ENCODE data around the gene CCDC32. TPM values are rescaled to one million over a fixed set of nuclear protein-coding genes. Genes with fewer than 3 reads are reported as not detected.

The CCDC32 gene
- total RNA-seq, 2 donors from 2014 or later: 7.6 to 21.0 TPM

GRCh38 chr15:40508216-40508615 lies 56.6 kb downstream of the CCDC32 start:
- intact Hi-C loops (cut with DNase I): no loop called here
- no peaks in the 10 kb centered on the region for H3K36me3 ChIP-seq (replicated peaks in 1 of 2; ENCODE audit: insufficient read depth in 1 of 2, low read depth in 2 of 2)
- 94 to 100% methylated on average over 1 of the region's 1 CpG for WGBS, 2 donors

GRCh38 chr15:40506964-40507571 lies 57.8 kb downstream of the CCDC32 start:
- intact Hi-C loops (cut with DNase I): no loop called here
- peak overlapping the region in 1 of 4 donors; percentile 40 for H3K27ac ChIP-seq
- 4% methylated on average over 12 to 30 of the region's 30 CpGs for WGBS, 2 donors

More at GRCh38 chr15:40508216-40508615, 56.6 kb downstream of the CCDC32 start:
- no peaks in the 10 kb centered on the region for H3K9me3 ChIP-seq
- TF ChIP-seq CTCF (IDR thresholded peaks at IDR 0.05) (no peak), POLR2A (IDR thresholded peaks at IDR 0.05) (no peak)
- H3K4me1 ChIP-seq: peaks cover 24% of the 10 kb centered on the region
- DNase-seq (no peak), ATAC-seq (no peak)
- no peaks in the 10 kb centered on the region for H3K27me3 ChIP-seq
- H3K27ac ChIP-seq: no peak overlapping the region
- H3K4me3 ChIP-seq: no peak overlapping the region

More at GRCh38 chr15:40506964-40507571, 57.8 kb downstream of the CCDC32 start:
- Histone ChIP-seq H3K4me1 (peaks cover 23% of the 10 kb centered on the region), H3K4me3 (no peak overlapping the region), H3K9me3 (no peaks in the 10 kb centered on the region), H3K36me3 (replicated peaks in 1 of 2; ENCODE audit: insufficient read depth in 1 of 2, low read depth in 2 of 2) (no peaks in the 10 kb centered on the region), H3K27me3 (no peaks in the 10 kb centered on the region)
- DNase-seq (peak; percentile 72 to 88 (median 83)), ATAC-seq (peak; percentile 81)
- peak; percentile 51 to 83 (median 69) for TF ChIP-seq CTCF (IDR thresholded peaks at IDR 0.05)
- TF ChIP-seq POLR2A (IDR thresholded peaks at IDR 0.05): no peak

Small RNA genes lying within 50 kb of the gene (small RNA-seq; reads per million reads assigned to genes)
- gene RF00017 (not detected), gene RNU6-516P (not detected)

Other genes with a start within 250 kb of the CCDC32 start
- gene INAFM2, start 241.3 kb downstream of the CCDC32 start, total RNA-seq: 10 to 100 TPM in 1 of 2 donors, 1 to 10 TPM in 1; 8.8 to 22.4 TPM
- gene CCDC9B, start 224.1 kb downstream of the CCDC32 start, total RNA-seq: 10 to 100 TPM; 17.1 to 26.4 TPM
- not detected for gene PHGR1, start 214.0 kb downstream of the CCDC32 start, total RNA-seq
- under 1 TPM; under 0.01 to 0.52 TPM for gene DISP2, start 206.8 kb downstream of the CCDC32 start, total RNA-seq
- gene KNSTRN, start 182.3 kb downstream of the CCDC32 start, total RNA-seq: 1 to 10 TPM; 3.3 to 5.7 TPM
- gene IVD, start 159.2 kb downstream of the CCDC32 start, total RNA-seq: 10 to 100 TPM; 30.3 to 34.0 TPM
- gene BAHD1, start 124.1 kb downstream of the CCDC32 start, total RNA-seq: 10 to 100 TPM; 10.1 to 16.2 TPM
- 1 to 10 TPM; 4.7 to 8.6 TPM for gene CHST14, start 94.1 kb downstream of the CCDC32 start, total RNA-seq
- 1 to 10 TPM; 3.1 to 7.3 TPM for gene RPUSD2, start 4.3 kb upstream of the CCDC32 start, total RNA-seq
- not detected for gene KNL1, start 29.2 kb upstream of the CCDC32 start, total RNA-seq
- 1 to 10 TPM in 1 of 2 donors, not detected in 1; 2.3 TPM for gene RAD51, start 130.1 kb upstream of the CCDC32 start, total RNA-seq
- gene RMDN3, start 190.2 kb upstream of the CCDC32 start, total RNA-seq: 10 to 100 TPM; 17.6 to 23.7 TPM
- gene GCHFR, start 199.0 kb upstream of the CCDC32 start, total RNA-seq: 10 to 100 TPM; 26.4 to 43.6 TPM
- under 1 TPM in 1 of 2 donors, not detected in 1; 0.26 TPM for gene C15orf62, start 204.9 kb upstream of the CCDC32 start, total RNA-seq
- gene ZFYVE19, start 242.0 kb upstream of the CCDC32 start, total RNA-seq: 10 to 100 TPM; 27.0 to 29.3 TPM
- gene DNAJC17, start 242.4 kb upstream of the CCDC32 start, total RNA-seq: 10 to 100 TPM; 18.7 to 36.6 TPM